ENCODE results near the gene PGAP2.
"Not testable (repeated sequence)": the region's sequence is repeated elsewhere in the genome, so short reads cannot be mapped to it uniquely, and the experiment has no call there.

PGAP2 gene

DNA sequence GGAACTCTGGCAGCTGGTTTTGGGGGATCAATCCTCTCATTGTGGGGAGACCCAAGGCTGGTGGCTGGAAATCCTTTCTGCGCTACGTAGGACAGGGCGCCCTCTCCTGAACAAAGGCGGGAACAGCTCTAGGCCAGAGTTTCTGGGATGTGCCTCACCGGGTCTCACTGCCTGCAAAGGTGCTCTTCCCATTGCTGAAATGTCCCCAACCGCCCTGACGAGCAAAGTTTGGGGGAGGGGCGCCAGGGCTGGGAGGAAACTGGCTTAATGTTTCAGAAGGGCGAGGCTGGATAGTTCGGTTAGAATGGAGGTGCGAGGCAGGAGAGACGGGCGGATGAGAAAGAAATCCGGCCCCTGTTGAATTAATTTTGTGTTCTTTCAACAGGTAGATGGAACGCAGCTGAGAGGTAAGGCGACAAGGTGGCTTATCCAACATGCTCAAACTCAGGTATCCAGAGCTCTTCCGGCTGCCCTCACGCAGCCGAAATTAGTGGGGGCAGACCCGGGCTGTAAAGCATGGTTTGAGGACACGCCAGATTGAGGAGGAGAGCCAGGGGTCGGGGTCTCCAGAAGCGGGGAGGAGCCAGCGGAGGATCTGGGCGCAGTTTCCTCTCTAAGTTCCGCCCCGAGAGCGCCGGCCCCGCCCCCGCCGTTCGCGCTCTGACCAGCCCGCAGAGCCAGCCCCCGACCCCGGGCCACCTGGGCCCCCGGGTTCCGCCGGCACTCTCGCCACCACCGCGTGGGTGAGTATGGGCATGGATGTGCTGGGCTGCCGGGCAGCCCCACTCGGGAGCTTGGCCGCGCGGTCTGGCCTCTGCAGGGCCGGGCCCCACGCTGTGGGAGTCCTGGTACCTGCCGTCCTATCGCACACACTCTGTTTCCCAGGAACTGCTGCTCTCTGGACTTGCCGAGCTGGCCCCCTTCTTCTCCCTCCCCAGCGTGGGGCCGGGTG lies at the start of gene PGAP2:
PGAP2 (plus strand) TSS at position 652 of the 952 bp plus-strand sequence. CDS start 2,700 bp downstream, outside the sequence.
- DNase-seq (ENCODE audit: low spot score in 2 of 2) = peak; percentile 62 to 87
- Histone ChIP-seq H3K4me3 (peak within 1 kb of the TSS; percentile 55), H3K36me3 (replicated peaks) (no peaks in the 10 kb centered on the region), H3K27me3 (ENCODE audit: low read depth) (no peaks in the 10 kb centered on the region), H3K9me3 (no peaks in the 10 kb centered on the region), H3K4me1 (peaks cover 9% of the 10 kb centered on the region)
- in situ Hi-C loops (cut with MboI; ENCODE audit: low sequenced_read_pairs) = no loop called here

DNA sequence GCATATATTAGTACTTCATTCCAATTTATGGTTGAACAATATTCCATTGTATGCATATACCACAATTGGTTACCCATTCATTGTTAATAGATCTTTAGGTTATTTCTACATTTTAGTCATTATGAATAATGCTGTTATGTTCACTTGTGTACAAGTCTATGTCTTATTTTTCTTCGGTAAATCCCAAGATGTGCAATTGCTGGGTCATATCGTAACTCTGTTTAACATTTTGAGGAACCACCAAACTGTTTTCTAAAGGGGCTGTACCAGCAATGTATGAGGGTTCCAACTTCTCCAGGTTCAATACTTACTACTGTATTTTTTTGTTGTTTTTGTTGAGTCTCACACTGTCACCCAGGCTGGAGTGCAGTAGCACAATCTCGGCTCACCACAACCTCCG lies 44.1 kb upstream of the PGAP2 start:
- Histone ChIP-seq H3K27me3 (ENCODE audit: low read depth) (no peaks in the 10 kb centered on the region), H3K4me3 (no peak overlapping the region), H3K36me3 (replicated peaks) (peaks cover 92% of the 10 kb centered on the region), H3K4me1 (no peaks in the 10 kb centered on the region), H3K9me3 (no peaks in the 10 kb centered on the region)
- no peak for DNase-seq (ENCODE audit: low spot score in 2 of 2)
- in situ Hi-C loops (cut with MboI; ENCODE audit: low sequenced_read_pairs) = loop anchor here (10.0 kb wide), 1 partner anchor 59 kb away; no protein-coding TSS in a partner anchor

DNA sequence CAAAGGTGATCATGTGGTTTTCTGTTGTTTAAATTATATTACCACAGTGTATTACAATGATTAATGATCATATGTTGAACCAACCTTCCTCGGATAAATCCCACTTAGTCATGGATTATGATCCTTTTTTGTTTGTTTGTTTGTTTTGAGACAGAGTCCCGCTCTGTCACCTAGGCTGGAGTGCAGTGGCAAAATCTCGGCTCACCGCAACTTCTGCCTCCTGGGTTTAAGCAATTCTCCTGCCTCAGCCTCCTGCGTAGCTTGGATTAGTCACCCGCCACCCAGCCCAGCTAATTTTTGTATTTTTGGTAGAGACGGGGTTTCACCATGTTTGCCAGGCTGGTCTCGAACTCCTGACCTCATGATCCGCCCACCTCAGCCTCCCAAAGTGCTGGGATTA lies 41.5 kb upstream of the PGAP2 start:
- peaks cover 93% of the 10 kb centered on the region for H3K36me3 ChIP-seq (replicated peaks)
- H3K9me3 ChIP-seq; H3K27me3 ChIP-seq (ENCODE audit: low read depth); DNase-seq (ENCODE audit: low spot score in 2 of 2); H3K4me1 ChIP-seq; H3K4me3 ChIP-seq: not testable (repeated sequence)
- in situ Hi-C loops (cut with MboI; ENCODE audit: low sequenced_read_pairs) = loop anchor here (10.0 kb wide), 1 partner anchor 62 kb away; no protein-coding TSS in a partner anchor

DNA sequence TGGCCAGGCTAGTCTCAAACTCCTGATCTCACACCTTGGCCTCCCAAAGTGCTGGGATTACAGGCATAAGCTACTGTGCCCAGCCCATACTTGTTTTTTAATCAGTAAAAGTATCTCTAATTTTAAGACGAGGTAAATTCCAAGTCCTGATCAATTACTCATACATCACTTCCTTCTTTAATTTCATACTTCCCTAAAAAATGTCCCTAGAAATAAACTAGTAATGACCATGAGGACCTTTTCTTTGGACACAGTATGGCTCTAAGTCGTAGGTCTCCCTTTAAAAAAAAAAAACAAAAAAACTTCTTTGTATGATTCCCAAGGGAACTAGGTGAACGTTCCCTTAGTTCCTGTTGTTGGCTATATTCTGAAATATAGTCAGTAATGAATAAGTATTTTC lies 40.8 kb upstream of the PGAP2 start:
- Histone ChIP-seq H3K4me1 (no peaks in the 10 kb centered on the region), H3K27me3 (ENCODE audit: low read depth) (no peaks in the 10 kb centered on the region), H3K36me3 (replicated peaks) (peaks cover 95% of the 10 kb centered on the region), H3K9me3 (no peaks in the 10 kb centered on the region), H3K4me3 (no peak overlapping the region)
- in situ Hi-C loops (cut with MboI; ENCODE audit: low sequenced_read_pairs) = loop anchor here (10.0 kb wide), 1 partner anchor 63 kb away; no protein-coding TSS in a partner anchor
- no peak for DNase-seq (ENCODE audit: low spot score in 2 of 2)

DNA sequence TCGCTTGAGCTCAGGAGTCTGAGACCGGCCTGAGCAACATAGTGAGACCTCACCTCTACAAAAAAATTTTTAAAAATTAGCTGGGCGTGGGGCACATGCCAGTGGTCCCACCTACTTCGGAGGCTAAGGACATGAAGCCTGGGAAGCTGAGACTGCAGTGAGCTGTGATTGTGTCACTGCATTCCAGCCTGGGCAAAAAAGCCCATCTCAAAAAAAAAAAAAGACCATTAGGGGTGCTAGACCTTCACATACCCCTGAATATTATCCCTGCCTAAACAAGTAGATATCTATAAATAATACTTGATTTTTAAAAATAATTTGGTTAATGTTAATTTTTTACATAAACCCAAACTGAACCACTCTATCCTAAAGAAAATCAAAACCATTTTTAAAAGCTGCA lies 35.2 kb upstream of the PGAP2 start:
- in situ Hi-C loops (cut with MboI; ENCODE audit: low sequenced_read_pairs) = no loop called here

DNA sequence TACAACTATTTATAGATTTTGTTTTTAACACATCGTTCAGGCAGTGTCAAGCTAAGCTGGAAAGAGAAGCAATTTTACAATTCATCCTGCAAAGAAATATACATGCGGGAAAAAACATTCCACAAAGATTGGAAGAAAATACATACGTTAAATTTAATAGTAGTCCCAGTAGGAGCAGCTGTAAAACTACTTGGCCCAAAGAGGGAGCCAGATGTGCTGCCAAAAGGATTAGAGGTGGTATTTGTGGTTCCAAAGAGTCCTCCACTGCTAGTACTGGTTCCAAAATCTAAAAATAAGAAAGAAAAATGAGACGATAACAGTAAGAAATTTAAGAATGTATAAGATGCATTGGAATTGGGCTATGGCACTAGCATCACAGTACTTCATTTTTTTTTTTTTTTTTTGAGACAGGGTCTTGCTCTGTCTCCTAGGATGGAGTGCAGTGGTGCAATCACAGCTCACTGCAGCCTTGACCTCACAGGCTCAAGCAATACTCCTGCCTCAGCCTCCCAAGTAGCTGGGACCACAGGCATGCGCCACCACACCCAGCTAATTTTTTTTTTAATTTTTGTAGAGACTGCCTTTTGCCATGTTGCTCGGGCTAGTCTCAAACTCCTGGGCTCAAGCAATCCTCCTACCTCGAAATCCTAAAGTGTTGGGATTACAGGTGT lies 32.5 kb upstream of the PGAP2 start:
- in situ Hi-C loops (cut with MboI; ENCODE audit: low sequenced_read_pairs) = no loop called here
- Histone ChIP-seq H3K36me3 (replicated peaks) (peaks cover 79% of the 10 kb centered on the region), H3K27me3 (ENCODE audit: low read depth) (no peaks in the 10 kb centered on the region), H3K4me3 (no peak overlapping the region), H3K4me1 (no peaks in the 10 kb centered on the region), H3K9me3 (no peaks in the 10 kb centered on the region)
- DNase-seq (ENCODE audit: low spot score in 2 of 2) = no peak

More for the DNA sequence above, 35.2 kb upstream of the PGAP2 start:
- H3K4me1 ChIP-seq = no peaks in the 10 kb centered on the region
- DNase-seq (ENCODE audit: low spot score in 2 of 2) = no peak
- no peak overlapping the region for H3K4me3 ChIP-seq
- H3K9me3 ChIP-seq = no peaks in the 10 kb centered on the region
- H3K36me3 ChIP-seq (replicated peaks) = peaks cover 81% of the 10 kb centered on the region
- no peaks in the 10 kb centered on the region for H3K27me3 ChIP-seq (ENCODE audit: low read depth)

DNA sequence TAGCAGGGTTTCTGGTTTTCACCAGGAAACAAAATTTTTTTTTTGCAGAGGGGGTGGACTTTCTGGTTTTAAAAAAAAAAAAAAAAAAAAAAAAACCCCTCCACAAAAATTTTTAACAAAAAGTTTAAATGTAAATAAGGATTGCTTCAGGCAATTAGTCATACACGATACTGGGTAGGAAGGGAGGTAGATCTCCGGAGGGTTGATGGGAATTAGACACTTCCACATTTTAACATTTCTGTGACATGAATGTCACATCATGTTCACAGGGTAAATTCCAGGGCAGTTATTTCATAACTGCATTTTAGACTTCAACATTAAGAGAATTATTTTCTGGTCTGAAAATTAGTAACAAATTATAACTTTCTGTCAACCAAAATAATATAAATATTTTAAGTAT lies 26.9 kb upstream of the PGAP2 start:
- Histone ChIP-seq H3K36me3 (replicated peaks) (peaks cover 49% of the 10 kb centered on the region), H3K4me1 (peaks cover 5% of the 10 kb centered on the region), H3K4me3 (no peak overlapping the region), H3K9me3 (no peaks in the 10 kb centered on the region), H3K27me3 (ENCODE audit: low read depth) (no peaks in the 10 kb centered on the region)
- in situ Hi-C loops (cut with MboI; ENCODE audit: low sequenced_read_pairs) = no loop called here
- no peak for DNase-seq (ENCODE audit: low spot score in 2 of 2)

DNA sequence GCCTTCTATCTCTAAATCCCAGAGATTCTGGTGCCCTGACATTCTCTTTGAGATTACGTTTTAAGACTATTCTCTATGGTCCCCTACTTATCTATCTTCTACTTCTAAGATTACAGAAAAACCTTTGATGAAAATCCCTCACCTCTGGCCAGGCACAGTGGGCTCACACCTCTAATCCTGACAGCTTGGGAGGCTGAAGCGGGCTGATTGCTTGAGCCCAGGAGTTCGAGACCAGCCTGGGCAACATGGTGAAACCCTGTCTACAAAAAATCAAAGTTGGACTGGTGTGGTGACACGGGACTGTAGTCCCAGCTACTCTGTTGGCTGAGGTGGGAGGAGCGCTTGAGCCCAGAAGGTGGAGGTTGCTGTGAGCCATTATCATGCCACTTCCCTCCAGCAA lies 25.4 kb upstream of the PGAP2 start:
- Histone ChIP-seq H3K27me3 (ENCODE audit: low read depth) (no peaks in the 10 kb centered on the region), H3K9me3 (no peaks in the 10 kb centered on the region), H3K4me3 (no peak overlapping the region), H3K36me3 (replicated peaks) (peaks cover 43% of the 10 kb centered on the region), H3K4me1 (peaks cover 5% of the 10 kb centered on the region)
- DNase-seq (ENCODE audit: low spot score in 2 of 2) = no peak
- in situ Hi-C loops (cut with MboI; ENCODE audit: low sequenced_read_pairs) = no loop called here

DNA sequence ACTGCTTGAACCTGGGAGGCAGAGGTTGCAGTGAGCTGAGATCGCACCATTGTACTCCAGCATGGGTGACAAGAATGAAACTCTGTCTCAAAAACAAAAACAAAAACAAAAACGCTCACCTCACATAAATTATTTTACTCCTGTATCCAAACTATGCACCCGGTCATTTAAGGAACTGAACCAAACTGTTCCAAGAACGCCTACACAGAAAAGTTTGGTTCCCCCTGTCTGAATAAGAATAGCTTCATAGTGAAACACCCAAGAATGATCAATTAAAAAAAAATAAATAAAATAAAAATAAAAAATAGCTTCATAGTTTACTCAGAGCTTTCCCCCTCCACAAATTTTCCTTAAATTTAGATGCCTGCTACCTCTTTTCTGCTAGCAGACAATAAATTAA lies 24.7 kb upstream of the PGAP2 start:
- Histone ChIP-seq H3K4me3 (no peak overlapping the region), H3K27me3 (ENCODE audit: low read depth) (no peaks in the 10 kb centered on the region), H3K4me1 (peaks cover 5% of the 10 kb centered on the region), H3K36me3 (replicated peaks) (peaks cover 37% of the 10 kb centered on the region), H3K9me3 (no peaks in the 10 kb centered on the region)
- in situ Hi-C loops (cut with MboI; ENCODE audit: low sequenced_read_pairs) = no loop called here
- DNase-seq (ENCODE audit: low spot score in 2 of 2) = no peak

DNA sequence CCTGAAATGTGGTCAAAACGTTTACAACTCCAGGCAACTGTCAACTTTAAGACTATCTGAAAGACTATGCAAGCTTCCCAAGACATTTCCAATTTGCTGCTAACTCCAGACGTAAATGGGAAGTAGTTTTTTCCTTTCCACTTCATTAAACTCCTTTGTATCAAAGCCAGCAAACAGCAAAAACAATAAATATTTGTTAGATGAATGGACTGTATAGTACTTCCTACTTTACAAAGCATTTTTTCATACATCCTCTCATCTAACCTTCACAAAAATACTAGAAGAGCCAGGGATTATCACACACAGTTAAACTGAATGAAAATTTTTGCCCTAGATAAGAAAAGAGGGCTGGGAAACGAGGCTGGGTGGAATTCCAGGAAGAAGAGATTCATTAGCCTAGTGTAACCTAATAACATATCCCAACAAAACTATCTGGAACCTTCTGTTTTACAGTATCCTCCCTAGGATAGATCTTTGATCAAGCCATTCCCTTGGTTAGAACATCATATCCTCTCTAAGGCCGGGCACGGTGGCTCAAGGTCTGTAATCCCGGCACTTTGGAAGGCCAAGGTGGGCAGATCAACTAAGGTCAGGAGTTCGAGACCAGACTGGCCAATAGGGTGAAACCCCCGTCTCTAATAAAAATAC lies 21.5 kb upstream of the PGAP2 start:
- Histone ChIP-seq H3K27me3 (ENCODE audit: low read depth) (no peaks in the 10 kb centered on the region), H3K4me1 (peaks cover 5% of the 10 kb centered on the region), H3K9me3 (no peaks in the 10 kb centered on the region), H3K4me3 (no peak overlapping the region), H3K36me3 (replicated peaks) (peaks cover 21% of the 10 kb centered on the region)
- no peak for DNase-seq (ENCODE audit: low spot score in 2 of 2)
- in situ Hi-C loops (cut with MboI; ENCODE audit: low sequenced_read_pairs) = no loop called here

DNA sequence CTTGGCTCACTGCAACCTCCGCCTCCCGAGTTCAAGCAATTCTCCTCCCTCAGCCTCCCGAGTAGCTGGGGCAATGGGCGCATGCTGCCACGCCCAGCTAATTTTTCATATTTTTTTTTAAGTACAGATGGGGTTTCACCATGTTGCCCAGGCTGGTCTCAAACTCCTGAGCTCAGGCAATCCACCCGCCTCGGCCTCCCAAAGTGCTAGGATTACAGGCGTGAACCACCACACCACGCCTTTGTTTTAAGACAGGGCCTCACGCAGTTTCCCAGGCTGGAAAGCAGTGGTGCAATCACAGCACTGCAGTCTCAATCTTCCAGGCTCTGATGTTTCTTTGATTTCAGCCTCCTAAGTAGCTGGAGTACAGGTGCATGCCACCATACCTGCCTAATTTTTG lies 14.0 kb upstream of the PGAP2 start:
- H3K9me3 ChIP-seq; DNase-seq (ENCODE audit: low spot score in 2 of 2); in situ Hi-C loops (cut with MboI; ENCODE audit: low sequenced_read_pairs); H3K4me3 ChIP-seq; H3K27me3 ChIP-seq (ENCODE audit: low read depth): not testable (repeated sequence)
- peaks cover 12% of the 10 kb centered on the region for H3K4me1 ChIP-seq
- H3K36me3 ChIP-seq (replicated peaks) = peaks cover 29% of the 10 kb centered on the region

DNA sequence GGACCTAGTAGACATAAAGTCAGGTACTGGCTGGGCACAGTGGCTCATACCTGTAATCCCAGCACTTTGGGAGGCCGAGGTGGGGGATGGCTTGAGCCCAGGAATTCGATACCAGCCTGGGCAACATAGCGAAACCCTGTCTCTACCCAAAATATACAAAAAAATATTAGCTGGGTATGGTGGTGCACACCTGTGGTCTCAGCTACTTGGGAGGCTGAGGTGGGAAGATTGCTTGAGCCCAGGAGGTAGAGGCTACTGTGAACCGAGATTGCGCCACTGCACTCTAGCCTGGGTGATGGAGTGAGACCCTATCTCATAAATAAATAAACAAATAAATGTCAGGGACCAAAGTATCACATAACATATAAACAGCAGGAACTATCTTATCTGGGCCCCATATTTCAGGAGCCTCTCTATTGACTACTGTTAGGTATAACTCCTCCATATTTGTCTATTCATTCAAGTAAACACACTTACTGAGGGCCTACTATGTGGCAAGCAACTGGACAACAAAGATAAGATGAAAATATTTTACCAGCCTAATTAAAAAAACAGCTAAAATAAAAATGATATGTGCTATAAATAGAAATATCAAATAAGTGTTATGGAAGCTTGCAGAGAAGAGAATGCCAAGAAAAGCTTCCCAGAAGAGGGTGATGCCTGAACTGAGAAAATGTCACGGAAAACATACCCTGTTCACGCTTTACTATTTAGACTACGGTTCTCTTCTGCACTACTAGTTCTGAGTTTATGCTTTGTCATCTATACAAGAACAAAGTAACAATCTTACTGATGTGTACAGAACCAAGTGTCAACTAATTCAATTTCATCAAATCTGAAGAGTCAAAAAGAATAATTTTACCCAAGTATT lies 13.0 kb upstream of the PGAP2 start:
- Histone ChIP-seq H3K36me3 (replicated peaks) (peaks cover 29% of the 10 kb centered on the region), H3K4me3 (peak overlapping the region; percentile 82), H3K27me3 (ENCODE audit: low read depth) (no peaks in the 10 kb centered on the region), H3K9me3 (no peaks in the 10 kb centered on the region), H3K4me1 (peaks cover 14% of the 10 kb centered on the region)
- DNase-seq (ENCODE audit: low spot score in 2 of 2) = no peak
- in situ Hi-C loops (cut with MboI; ENCODE audit: low sequenced_read_pairs) = no loop called here

DNA sequence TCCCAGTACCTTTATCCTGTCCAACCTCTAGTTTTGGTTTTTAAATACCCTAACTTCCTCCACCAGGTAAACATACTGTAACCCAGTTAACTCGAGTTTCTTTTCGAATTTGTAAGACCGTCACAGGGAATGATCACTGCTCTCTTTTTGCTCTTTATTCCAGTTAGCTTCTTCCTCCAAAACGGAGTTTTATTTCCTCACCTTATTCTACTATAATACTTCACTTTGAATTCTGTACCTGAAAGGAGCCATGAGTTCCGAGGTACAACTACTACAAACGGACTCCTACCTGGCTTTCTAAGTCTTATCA lies 12.4 kb upstream of the PGAP2 start:
- no peak for DNase-seq (ENCODE audit: low spot score in 2 of 2)
- peak overlapping the region; percentile 82 for H3K4me3 ChIP-seq
- in situ Hi-C loops (cut with MboI; ENCODE audit: low sequenced_read_pairs) = no loop called here

More for the DNA sequence above, 12.4 kb upstream of the PGAP2 start:
- no peaks in the 10 kb centered on the region for H3K9me3 ChIP-seq
- H3K27me3 ChIP-seq (ENCODE audit: low read depth) = no peaks in the 10 kb centered on the region
- H3K4me1 ChIP-seq = peaks cover 14% of the 10 kb centered on the region
- peaks cover 29% of the 10 kb centered on the region for H3K36me3 ChIP-seq (replicated peaks)
